Subcutaneous adipose tissue (tissue), 4 donors: ENCODE data around the gene SRRM4. TPM values are rescaled to one million over a fixed set of nuclear protein-coding genes. Genes with fewer than 3 reads are reported as not detected.

ENCODE experiments used
- CTCF ChIP-seq: fragments of 450-650 bp; IDR thresholded peaks from one replicate; pipeline ENCODE4 v1.5.1; 2016; ENCODE audit warnings: low read depth, mild to moderate bottlenecking, control low read depth, antibody characterized with exemption, moderate library complexity
- total RNA-seq, 4 donors: library from RNA; depleted of rRNA; stranded (reverse); fragments of >200 nt; gene quantifications; one replicate each; pipeline ENCODE4 v1.1.0, GENCODE V29; 2016

Gene SRRM4
- not detected for total RNA-seq

GRCh38 chr12:118981285-118982211, at the start of gene SRRM4:
TSS of gene SRRM4 (plus strand) at chr12:118981541. CDS start at chr12:118981883, 342 bp downstream.
- TF ChIP-seq CTCF: no peak

- TF ChIP-seq CTCF: no peak
These were observed 35.1 kb upstream of the SRRM4 start for GRCh38 chr12:118946256-118946655.

- no peak for TF ChIP-seq CTCF
These were observed 22.8 kb upstream of the SRRM4 start for GRCh38 chr12:118958520-118958919.

- no peak for TF ChIP-seq CTCF
These were observed 22.0 kb upstream of the SRRM4 start for GRCh38 chr12:118959348-118959747.

- no peak for TF ChIP-seq CTCF
These were observed 21.3 kb upstream of the SRRM4 start for GRCh38 chr12:118959985-118960560.

GRCh38 chr12:118960865-118961264, 20.5 kb upstream of the SRRM4 start:
- TF ChIP-seq CTCF: no peak

GRCh38 chr12:118964988-118965387, 16.4 kb upstream of the SRRM4 start:
- no peak for TF ChIP-seq CTCF
